Measurements from ENCODE around the gene CPSF3.

The CPSF3 gene

GRCh38 chr2:9423100-9423921 is at the start of gene CPSF3, which contains the start of gene ITGB1BP1:
Gene CPSF3 (plus strand): TSS chr2:9423654. CDS start chr2:9423774, 120 bp downstream.
Gene ITGB1BP1 (minus strand): TSS chr2:9423528. CDS start chr2:9418697, 4,831 bp downstream.
- peak; percentile 99 for DNase-seq

DNA sequence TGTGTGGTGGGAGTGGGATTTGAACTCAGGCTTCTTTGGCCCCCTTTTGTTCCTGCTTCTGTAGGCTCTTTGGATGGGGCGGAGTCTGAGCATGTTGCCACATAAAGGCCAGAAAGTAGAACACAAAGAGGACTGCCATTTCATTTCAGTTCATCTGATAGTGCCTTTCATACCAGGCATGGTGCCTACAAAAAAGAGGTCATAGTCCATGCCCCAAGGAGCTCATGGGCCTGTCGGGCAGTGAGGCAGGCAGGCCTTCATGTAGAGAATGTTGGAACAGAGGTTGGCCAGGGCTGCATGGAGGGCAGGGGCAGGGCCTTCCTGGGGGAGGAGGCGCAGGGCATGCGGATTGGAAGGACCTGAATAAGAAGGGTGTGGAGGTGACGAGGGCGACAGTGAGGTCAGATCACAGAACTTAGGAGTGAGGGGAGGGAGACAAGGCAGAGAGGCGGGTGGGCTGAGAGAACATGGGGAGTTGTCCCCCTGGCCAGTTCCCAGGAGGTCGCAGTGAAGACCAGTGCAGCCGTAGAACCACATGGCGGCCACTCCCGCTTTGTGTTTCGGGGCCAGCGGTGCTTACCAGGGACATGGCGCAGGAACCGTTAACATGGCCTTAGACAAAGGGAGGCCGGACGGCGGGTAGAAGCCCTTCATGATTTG is 49.3 kb upstream of the CPSF3 start:
- no peak for DNase-seq

DNA sequence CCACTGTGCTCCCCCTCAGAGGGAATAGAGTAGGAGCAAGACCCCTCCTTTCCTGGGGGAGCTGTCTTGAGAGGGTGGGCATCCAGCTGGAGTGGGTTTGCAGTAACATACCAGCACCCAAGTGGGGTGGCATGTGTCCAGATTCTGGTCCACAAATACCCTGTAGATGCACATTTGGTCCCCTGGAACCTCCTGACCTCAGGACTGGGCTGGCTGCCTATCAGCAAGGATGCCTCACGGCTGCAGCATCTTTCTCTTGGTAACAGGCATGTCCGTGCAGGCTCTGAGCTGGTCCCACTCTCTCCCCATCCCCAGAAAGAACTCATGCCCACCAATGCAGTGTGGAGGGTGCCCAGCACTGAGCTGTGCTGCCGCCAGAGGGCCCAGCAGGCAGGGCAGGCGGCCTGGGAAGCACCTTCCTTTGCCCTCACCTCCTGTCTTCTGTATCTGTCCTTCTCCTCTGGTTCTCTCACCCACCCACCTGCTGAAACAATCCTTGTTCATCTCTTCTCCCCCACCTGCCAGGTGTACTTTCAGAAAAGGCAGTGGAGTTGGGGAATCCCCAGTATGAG is 47.5 kb upstream of the CPSF3 start:
- DNase-seq, result no peak

GRCh38 chr2:9377461-9378097 is 45.9 kb upstream of the CPSF3 start:
- no peak for DNase-seq

DNA sequence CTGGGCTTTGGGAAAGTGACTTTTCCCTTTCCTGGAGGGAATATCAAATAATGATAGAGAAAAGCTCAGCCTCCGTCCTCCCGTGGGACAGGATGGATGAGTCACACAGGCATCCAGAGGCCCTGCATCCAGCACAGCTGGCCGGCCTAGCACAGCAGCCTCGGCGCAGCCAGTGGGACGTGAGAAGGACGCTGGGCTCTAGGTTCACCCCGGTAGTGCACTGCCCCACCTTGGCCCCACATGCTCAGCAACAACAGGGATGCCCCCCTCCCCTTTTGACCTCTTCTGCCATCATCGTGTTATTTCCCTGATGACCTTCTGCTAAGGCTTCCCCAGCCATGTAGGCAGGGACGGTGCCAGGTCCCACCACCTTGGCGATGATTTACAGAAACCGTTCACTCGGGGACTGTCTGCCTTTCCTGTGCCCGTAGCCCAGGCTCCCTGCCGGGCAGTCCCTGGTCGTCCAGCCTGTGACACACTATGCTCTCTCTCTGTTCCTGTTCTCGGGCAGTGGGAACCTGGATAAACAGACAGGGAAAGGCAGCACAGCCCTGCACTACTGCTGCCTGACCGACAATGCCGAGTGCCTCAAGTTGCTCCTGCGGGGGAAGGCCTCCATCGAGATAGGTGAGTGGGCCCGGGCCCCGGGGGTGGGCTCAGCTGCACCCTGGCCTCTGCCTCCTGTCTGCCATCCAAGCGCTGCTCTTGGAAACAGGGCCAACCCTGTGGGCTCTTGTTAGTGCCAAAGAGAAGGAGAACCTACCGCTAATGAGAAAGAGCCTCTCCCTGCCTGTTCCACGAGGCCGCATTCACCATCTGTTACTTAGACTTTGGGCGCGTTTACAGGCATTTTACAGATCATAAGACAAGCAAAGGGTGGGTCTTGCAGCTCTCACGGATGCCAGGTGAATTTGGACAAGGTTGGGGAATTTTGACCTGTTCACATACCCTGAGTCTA is 44.7 kb upstream of the CPSF3 start:
- no peak for DNase-seq

DNA sequence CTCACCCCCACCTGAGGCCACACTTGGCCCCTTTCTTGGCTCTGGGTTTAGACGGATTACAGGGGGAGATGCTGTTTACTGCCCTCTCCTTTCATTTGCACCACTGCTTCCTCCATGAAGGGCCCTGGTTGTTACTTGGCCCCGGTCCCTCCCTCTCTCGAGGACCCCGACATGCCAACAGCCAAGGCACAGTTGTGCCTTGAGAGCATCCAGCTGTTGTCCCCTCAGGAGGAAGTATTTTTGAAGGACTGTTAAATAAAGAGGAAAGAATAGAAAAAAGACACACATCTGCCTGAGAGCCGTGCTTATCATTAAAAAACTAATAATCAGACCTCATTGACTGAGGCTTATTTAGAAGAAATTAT is 44.1 kb upstream of the CPSF3 start:
- DNase-seq, result no peak

DNA sequence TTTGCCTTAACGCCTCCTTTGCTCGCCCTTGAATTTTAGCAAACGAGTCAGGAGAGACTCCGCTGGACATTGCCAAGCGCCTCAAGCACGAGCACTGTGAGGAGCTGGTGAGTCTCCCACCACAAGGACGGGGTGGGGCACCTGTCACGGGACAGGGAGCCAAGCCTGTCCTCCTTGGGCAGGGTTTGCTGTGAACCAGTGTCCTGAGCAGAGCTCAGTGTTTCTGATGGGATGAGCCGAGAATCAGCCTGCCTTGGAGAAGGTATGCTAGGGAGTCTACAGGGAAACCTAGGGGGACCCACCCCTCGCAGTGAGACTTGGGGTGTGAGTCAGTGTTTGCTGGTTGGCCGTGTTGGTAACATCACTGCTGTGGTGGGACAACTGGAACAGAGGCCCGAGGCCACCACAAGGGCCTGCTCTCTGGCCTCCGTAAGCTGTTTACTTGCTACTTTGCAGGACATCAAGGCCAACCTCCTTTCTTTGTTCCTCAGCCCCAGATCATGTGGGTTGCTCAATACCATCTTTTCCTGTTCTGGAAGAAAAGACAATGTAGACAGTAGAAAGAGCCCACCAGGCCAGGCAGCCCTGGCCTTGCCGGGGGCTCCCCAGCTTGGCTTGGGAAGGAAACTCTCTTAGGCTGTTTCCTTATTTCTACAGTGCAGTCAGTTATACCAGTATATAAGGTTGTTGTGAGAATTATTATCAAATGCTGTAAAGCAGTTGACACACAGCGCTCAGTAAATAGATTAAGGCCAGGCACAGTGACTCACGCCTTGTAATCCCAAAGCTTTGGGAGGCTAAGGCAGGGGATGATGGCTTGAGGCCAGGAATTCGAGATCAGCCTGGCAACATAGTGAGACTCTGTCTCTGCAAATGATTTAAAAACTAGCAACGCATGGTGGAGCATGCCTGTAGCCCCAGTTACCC is 42.5 kb upstream of the CPSF3 start:
- peak; percentile 55 for DNase-seq

DNA sequence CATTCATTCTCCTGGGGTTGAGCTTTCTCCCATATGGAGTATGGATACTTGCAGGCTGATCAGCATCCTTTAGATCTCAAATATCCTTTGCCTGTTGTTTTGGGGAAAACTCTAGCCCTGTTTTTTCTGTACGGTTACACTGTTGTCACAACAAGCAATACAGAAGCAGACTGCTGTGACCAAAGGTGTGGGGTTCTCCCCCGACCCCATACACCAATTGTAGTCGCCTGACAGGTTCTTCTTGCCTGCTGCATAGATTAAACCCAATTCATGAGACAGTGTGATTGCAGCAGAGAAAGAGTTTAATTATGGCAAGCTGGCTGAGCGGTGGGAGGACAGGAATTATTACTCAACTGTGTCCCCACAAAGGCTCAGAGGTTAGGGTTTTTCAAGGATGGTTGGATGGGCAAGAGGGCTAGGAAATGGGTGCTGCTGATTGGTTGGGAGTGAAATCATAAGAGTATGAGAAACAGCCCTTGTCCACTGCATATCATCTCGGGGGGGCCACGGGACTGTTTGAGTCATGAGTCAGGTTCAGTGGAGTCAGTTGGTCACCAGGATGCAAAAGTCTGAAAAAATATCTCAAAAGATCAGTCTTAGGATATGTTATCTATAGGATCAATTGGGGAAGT is 40.7 kb upstream of the CPSF3 start:
- DNase-seq, result no peak

GRCh38 chr2:9384521-9384920 is 38.9 kb upstream of the CPSF3 start:
- DNase-seq, result no peak

GRCh38 chr2:9385841-9386240 is 37.6 kb upstream of the CPSF3 start:
- DNase-seq, result no peak

DNA sequence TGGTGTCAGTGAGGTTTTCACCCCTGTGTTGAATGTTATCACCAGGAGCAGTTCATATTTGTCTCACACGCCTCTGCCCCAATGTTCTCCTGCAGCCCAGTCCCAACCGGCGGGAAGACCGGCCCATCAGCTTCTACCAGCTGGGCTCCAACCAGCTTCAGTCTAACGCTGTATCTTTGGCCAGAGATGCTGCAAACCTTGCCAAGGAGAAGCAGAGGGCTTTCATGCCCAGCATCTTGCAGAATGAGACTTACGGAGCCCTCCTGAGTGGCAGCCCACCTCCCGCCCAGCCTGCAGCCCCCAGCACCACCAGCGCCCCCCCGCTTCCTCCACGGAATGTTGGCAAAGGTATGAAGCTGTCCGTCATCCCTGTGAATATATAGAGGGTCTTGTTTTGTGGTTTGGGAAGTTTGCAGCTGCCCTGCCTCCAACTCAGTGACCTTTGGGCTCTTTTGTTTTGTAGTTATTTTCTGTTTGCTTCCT is 35.2 kb upstream of the CPSF3 start:
- DNase-seq, result no peak

DNA sequence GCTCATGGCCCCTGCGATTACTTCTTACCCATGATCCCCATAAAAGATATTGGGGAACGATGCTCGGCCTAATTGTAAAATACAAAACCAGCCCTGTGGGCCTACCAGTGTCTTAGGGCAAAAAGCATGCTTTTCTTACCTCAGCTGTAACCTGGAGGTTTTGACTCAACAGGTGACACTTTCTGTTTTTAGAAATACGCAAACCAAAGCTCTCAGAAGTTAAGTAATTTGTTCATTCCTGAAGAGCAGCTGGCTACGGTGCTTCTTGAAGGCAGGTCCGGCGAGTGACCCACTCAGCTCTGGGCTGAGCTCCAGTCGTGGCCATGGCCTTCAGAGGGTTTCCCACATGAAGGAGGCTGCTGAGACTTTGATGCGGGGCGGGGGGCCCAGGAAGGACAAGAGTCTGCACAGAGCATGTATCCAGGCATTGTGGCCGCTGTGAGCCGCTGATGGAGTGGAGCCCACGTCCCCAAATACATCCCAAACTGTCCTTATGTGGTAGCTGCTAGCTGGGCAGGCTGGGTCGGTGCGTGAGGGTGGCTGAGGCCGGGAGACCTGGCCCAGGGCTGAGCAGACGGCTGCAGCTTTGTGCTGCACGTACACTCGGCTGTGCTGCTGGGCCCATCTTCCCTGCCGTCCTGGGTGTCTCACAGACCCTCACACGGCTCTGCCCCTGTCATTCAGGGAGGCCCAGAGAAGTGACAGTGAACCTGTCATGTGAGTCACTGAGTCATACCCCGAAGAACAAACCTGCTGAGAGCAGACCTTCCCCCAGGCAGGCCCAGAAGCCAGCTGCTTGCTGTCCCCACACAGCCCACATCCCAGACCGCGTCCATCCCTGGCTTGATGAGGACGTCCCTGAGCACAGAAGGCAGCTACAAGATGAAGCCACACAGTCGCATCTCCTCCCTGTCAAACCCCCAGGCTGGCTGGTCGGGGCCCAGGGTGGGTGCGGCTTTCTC is 34.2 kb upstream of the CPSF3 start:
- DNase-seq, result no peak

- no peak for DNase-seq
Observed at GRCh38 chr2:9390151-9390850, 33.2 kb upstream of the CPSF3 start.

GRCh38 chr2:9390991-9391390 is 32.5 kb upstream of the CPSF3 start:
- no peak for DNase-seq

DNA sequence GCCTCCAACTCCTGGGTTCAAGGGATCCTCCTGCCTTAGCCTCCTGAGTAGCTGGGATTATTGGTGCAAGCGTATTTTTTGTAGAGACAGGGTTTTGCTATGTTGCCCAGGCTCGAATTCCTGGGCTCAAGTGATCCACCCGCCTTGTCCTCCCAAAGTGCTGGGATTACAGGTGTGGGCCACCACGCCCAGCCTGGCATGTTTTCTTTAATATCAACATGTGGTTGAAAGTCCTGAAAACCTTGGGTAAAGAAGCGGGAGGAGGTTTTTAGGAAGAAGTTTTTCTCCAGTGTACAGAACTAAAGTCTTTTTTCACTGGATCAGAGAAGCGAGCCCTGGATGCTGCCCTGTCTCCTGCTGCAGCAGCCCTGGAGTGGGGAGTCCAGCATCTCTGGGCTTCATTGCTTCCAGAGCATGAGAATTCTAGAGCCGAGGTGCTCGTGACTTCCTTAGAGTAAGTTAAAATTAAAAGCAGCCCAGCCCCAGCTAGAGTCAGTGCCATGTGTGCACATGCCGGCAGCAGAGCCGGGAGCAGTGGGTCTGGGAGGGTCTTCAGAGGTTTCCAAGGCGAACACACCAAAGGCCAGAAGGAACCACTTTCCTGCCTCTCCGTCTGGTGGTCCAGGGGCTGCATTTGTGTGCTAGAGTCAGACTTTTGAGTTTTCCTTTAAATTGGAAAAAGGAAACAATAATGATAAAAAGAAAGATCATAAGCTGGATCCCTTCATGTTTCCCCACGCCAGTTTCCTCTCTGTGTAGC is 31.3 kb upstream of the CPSF3 start:
- DNase-seq, result peak; percentile 21

GRCh38 chr2:9392898-9393765 is 30.3 kb upstream of the CPSF3 start:
- DNase-seq, result peak; percentile 72

DNA sequence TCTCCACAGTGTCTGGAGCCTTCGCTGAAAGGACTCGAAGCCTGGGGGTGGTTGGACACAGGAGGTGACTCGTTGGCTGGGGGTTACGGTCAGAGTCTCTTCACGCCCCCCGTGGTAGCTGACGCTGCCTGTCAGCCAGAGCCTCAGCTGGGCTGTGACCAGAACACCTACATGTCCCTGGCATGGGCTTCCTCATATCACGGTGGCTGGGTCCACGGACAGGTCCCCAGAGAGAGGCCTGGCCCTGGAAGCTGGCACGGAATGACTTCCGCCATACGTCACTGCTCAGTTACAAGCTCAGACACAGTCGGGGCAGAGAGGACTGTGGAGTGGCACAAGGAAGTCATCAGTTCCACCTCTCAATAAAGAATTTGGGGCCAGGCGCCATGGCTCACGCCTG is 28.6 kb upstream of the CPSF3 start:
- no peak for DNase-seq

All from eye (tissue), 1 donor.